GM19397 (cell line): Measurements from ENCODE around the gene SHFL.
A peak's percentile ranks its signal among the peaks of the same experiment; 100 is the strongest.

Experiments used
- ATAC-seq: cut with Tn5 transposase; IDR thresholded peaks from one replicate; pipeline ENCODE4 v1.9.1; 2021; ENCODE audit warnings: mild to moderate bottlenecking, moderate library complexity; ENCODE audit not compliant: unreplicated experiment

Gene SHFL

DNA sequence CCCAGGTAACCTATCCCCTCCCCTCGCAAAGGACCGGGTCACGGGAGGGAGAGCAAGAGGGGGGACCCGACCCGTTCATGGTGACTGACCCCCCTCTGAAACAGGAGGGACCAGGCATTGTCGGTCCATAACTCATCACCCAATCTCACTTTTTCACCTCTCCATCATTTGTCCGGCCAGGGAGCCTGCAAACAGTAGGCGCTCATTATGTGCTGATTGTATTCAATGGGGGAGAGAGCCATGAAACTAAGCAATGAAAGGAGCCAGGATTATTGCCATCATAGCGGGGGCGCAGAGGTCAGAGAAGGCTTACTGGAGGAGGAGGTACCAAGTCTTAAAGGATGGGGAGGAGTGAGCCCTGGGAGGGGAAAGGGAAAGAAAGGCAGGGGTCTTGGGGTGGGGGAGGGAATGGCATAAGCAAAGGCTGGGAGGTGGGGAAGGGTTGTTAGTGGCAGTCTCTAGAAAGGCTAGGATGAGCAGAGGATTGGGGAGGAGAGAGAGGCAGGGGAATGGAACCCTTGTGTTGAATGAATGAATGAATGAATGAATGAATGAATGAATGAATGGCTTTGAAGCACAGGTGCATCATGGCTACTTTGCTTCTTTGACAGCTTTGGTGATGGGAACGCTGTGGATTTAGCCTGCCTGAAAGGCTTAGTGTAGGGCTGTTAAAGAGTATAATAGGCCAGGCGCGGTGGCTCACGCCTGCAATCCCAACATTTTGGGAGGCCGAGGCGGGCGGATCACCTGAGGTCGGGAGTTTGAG lies 1.4 kb downstream of the SHFL start:
- no peak for ATAC-seq

DNA sequence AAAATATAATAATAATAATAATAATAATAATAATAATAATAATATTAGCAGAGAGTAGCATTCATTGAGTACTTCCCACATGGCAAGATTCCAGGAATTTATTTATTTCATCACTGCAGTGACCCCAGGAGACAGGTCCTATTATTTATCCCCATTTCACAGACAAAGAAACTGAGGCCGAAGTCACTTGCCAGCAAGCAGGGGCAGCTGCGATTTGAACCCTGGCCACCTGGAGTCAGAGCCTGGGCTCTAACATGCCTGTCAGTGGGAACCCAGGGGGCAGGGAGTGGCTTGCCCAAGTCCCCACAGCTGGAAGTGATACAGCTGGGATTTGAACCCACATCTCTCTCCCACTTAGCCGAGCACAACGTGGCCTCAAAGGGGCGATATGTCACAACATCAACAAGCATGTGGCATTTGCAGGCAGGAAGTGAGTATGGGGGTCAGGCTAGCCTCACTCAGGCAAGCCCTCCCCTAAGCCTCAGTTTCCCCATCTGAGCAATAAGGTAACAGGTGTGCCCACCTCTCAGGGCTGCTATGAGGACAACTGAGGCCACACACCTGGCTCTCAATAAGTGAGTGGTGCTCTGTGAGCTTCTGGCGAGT lies 2.9 kb downstream of the SHFL start:
- ATAC-seq = no peak

DNA sequence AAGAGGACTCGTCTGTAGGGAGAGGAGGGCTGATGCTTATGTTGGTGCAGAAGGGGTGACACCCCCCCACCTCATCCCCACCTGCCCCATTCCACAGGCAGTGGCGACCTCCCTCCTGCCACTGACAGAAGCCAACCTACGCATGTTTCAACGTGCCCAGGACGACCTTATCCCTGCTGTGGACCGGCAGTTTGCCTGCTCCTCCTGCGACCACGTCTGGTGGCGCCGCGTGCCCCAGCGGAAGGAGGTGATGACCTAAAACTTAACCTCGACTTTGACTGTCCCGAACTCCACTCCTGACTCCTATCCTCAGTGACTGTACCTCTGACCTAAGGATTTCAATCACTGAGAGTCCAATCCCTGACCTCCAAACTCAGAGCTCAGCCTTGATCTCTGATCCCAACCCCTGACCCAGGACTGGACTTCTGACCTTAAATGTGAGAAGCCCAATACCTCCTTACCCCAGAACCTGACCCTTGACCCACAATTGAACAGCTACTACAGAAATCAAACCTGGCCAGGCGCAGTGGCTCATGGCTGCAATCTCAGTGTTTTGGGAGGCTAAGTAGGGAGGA lies 3.8 kb downstream of the SHFL start:
- ATAC-seq = no peak

DNA sequence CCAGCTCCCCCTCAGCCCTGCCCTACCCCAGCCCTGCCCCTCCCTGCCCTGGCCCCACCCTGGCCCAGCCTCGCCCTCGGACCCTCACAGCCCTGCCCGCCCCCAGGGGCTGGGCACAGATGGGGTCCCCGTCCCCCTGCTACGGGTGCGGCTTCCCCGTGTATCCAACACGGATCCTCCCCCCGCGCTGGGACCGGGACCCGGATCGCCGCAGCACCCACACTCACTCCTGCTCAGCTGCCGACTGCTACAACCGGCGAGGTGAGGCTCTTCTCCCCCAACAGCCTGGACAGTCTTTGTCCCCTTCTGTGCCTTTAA lies 5.2 kb downstream of the SHFL start:
- no peak for ATAC-seq

DNA sequence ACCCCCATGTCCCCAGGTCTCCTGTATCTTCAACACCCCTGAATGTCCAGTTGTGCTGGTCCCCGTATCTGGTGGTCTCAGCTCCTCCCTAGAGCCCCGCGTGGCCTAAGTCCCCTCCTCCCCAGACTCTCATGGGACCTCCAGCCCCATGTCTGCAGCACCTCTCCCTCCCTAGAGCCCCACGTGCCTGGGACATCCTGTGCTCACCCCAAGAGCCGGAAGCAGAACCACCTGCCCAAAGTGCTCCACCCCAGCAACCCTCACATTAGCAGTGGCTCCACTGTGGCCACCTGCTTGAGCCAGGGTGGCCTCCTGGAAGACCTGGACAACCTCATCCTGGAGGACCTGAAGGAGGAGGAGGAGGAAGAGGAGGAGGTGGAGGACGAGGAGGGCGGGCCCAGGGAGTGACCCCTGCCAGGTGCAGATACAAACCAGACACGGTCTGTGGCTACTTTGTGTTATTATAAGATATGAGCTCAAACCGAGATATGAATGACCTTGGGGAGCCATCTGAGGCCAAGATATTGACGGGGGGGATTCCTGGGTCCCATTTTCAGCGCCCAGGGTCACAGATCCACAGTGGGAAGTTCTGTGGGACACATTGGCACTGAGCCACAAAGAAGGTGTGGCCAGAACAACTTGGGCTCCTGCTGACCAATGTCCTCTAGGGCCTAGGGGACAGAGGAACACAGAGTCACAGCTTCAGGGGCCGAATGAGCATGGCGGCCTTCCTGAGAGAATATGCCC lies 6.0 kb downstream of the SHFL start:
- no peak for ATAC-seq

DNA sequence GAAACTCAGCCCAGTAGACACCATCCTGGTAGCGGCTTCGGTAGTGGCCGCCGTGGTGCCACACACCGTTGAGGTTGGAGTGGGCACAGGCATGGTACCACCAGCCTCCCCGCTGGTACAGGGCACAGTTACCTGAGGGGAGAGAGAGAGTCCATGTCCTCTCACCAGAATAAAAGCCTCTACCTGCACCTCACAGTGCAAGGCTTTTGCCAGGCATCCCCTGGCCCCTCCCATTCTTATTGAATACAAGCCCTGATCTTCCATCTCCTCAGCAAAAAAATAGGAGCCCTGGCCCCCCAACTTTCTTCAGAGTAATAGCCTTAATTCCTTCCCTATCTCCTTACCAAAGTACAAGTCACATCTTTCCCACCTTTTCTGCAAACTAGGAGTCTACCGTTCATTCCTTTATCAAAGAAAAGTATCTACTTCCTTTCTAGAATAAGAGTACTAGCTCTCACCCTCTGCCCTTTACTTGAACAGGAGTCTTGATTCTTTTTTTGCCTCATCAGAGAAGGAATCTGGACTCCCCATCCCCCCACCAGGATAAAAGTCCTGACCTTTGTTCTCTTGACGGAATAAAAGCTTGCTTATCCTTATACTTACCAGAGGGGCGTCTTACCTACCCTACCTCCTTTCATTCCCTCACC lies 6.7 kb downstream of the SHFL start:
- no peak for ATAC-seq

DNA sequence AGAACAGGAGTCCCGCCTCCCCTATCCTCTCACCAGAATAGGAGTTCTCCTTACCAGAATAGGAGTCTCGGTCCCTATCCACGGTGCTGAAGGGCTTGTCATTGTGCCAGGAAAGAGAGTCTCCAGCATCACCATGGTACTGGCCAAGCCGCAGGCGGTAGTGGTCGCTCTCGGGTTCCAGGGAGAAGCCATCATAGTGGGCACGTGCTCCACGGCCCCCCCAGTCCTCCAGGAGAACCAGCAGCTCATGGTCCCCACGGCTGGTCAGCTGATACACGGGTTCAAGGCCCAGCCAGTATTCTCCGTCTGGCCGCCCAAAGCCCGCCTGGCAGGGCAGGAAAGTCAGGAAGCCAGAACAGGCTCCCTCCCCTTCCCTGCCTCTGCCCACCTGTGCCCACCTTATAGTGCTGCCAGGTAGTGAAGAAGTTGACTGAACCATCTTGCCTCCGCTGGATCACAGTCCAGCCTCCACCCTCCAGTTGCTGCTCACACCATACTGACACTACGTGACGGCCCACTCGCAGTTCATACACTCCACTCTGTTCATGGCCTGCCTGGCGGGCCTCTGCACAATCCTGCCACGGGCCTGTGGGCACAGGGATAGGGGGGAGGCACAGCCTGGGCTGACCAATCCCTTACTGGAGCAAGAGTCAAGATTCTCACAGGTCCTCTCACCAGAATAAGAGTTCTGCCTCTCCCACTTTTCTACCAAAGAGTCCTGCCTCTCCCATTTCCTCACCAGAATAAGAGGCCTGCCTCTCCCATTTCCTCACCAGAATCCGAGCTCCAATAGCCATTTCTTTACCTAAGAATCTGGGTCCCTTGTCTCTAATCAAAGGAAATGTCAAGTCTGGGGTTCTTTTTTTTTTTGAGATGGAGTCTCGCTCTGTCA lies 7.4 kb downstream of the SHFL start:
- ATAC-seq = no peak

DNA sequence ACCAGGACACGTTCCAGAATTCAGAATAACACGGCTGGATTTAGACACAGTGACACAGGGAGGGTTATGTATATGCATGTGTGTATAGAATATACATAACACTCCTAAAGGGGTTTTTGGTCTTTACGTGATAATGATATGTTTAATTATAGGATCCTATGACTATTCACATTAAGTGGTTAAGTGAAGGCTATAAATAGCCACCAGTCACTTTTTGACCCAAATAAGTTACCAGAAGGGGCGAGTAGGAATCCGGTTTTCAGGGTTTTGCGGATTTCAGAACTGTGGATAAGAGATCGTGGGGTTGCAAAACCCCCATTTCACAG lies 9.5 kb downstream of the SHFL start:
- no peak for ATAC-seq

DNA sequence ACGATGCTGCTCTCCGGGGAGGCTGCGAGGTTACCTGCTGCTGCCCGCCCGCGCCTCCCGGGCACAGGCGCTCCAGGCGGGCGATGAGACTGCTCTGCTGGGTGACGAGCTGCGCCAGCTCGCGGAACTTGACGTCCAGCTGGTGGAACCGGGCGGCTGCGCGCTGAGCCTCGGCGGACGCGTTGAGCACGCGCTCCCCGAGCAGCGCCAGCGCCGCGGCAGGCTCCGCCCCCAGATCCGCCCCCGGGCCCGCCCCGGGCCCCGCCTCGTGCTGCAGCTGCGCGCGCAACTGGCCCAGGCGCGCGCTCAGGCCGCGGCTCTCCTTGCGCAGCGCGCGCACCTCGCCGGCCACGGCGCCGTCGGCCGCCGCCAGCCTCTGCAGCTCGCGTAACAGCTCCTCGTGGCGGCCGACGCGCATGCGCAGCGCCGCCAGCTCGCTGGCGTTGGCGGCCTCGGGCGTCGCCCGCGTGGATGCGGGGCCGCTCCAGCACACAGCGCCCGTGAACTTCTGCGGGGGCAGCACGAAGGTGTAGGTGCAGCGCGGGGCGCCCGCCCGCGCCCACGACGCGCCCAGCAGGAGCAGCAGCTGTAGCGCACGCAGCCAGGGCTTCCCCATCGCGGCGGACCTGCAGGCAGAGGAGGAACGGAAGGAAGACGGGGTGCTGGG lies 10.0 kb downstream of the SHFL start:
- peak; percentile 81 for ATAC-seq

DNA sequence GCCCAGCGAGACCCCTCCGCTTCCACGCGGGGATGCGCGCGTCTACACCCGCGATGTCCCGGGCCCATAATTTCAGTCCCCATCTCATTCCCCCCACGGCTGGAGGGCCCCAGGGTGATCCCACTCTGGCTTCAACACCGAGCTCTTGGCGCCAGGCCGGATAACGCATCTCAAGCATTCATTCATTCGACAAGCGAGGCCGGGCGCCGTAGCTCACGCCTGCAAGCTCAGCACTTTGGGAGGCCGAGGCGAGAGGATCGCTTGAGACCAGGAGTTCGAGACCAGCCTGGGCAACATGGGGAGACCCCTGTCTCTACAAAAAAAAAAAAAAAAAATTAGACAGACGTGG lies 10.5 kb downstream of the SHFL start:
- ATAC-seq = no peak

DNA sequence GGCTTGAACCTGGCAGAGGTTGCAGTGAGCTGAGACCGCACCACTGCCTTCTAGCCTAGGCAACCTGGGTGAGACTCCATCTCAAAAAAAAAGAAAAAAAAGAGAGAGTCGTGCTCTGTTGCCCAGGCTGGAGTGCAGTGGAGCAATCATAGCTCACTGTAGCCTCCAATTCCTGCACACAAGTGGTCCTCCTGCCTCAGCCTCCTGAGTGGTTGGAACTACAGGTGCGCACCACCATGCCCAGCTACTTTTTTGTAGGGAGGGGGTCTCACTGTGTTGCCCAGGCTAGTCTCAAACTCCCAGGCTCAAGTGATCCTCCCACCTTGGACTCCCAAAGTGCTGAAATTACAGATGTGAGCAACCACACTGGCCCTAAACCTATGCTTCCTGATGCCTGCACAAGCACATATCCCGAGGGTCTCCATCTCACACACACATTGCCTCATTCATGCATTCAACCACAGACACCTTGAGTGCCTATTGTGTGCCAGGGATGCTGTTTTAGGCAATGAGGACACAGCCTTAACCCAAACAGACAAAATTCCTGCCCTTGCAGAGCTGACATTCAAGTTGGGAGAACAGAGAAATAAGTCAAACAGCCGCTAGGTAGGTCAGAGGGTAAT lies 14.2 kb downstream of the SHFL start:
- no peak for ATAC-seq

DNA sequence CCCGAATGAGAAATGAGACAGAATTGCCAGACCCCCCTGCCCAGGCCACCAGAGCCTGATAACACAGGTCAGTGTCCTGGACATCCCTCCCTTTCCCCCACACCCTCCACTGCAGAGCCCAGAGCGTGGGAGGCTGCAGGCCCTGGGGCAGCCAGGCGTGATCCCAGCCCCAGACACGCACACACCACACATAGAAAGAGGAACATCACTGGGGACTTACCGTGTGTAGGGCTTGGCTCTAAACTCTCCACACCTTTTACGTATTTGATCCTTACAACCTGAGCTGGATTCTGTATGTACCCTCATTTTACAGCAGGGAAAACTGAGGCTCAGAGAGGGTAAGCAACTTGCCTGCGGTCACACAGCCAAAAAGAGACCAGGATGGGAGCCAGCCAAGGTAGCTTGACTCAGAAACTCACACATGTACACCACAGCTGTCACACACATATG lies 16.7 kb downstream of the SHFL start:
- no peak for ATAC-seq

DNA sequence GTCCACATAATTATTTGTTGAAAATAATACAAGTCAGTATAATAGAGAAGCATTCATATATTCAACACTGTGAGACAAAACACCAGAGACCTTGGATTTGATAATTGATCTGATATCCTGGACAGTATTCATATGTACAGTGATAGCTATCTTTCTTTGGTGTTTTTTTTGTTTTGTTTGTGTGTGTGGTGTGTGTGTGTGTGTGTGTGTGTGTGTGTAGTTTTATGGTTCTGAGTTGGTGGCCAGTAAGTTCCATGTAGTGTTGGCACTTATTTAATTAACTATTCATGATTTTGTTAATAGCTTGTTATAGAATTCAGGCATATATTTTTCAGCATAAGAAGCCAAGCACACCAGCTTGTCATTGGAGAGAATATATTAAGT lies 18.0 kb downstream of the SHFL start:
- ATAC-seq = no peak

DNA sequence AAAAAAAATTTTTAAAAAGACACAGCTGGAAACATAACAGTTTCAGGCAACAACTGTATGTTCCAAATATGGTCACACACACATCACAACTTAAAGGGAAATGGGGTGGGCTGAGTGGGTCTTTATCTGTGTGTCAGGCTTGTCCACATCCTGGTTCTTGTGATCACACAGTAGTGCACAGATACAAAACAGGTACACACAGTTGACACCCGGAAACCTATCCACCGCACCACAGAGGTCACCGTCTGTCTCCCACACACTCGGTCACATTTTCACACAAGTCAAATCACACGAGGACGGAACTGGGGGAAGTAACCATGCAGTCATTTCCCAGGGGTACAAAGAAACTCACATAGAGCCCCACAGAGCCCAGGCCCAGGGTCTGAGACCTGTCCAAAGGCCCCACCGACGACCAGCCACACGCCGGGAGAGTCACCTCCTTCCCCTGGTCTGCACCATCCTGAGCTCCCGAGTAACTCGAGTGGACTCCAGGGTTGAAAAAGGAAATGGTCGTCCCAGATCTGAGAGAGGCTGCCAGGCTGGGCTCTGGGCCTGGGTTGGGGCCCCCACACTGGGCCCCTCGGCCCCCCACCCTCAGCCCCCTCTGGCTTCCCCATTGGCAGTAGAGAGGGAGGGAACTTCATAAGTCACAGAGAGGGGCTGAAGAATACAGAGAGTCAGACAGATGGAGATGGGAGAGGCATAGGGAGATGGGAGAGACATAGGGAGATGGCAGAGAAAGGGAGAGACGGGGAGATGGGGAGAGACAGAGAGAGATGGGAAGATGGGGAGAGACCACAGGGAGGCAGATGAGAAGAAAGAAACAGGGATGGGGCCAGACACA lies 18.8 kb downstream of the SHFL start:
- ATAC-seq = peak; percentile 37

DNA sequence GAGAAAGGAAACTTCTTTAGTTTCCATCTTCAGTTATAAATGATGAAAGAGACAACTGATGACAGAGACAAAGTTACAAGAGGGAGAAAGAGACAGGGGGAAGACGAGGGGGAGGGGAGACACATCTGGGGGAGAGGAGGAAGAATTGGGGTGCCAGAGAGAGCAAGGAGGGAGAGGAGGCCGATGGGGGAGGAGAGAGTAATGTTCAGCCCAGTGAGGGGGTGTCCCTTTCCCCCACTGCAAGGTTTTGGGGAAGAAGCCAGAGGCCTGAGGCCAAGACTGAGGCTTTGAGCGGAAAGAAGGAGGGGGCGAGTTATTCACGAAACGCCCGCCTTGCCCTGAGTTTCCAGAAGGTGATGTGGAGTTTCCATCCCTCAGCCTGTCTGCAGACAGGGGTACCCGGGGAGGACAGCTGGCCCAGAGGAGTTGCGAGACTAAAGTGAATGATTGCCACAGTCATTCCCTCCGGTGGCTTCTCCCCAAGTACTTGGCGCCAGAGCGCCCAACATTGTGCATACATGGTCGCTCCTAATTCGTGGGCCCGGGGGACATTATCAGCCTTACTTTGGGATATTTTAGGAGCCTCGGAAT lies 19.5 kb downstream of the SHFL start:
- ATAC-seq = peak; percentile 9

DNA sequence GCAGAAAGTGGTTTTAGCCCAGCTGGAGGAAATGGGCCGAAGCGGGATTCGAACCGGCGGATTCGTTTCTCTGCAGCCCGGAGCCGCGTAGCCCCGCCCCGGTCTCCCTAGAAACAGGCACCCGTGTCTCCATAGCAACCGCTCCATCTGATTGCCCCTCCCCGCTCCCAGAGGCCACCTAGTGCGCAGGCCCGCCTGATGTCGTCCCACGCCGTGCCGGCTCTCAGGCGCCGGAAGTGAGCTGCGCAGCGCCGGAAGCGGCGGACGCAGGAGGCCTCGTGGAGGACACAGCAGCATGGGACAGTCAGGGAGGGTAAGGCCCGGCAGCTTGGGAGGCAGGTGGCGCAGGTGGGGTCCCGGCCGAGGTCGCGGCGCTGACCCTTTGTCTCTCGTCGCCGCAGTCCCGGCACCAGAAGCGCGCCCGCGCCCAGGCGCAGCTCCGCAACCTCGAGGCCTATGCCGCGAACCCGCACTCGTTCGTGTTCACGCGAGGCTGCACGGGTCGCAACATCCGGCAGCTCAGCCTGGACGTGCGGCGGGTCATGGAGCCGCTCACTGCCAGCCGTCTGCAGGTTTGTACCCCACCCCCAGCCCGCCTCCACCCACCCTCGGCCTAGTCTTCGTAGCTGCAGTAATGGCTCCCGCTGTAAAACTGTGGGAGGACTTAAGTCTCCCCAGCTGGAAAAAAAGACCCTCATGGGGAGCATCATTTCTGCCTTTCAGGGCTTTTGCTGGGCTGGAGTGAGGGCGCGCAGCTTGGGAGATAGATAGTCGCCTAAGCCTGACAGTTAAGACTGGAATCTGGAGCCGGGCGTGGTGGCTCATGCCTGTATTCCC lies 20.2 kb downstream of the SHFL start, which contains the start of gene PPAN:
PPAN (plus strand) TSS at position 263 of the 837 bp plus-strand sequence; CDS start at position 296, 33 bp downstream.
- peak; percentile 63 for ATAC-seq

DNA sequence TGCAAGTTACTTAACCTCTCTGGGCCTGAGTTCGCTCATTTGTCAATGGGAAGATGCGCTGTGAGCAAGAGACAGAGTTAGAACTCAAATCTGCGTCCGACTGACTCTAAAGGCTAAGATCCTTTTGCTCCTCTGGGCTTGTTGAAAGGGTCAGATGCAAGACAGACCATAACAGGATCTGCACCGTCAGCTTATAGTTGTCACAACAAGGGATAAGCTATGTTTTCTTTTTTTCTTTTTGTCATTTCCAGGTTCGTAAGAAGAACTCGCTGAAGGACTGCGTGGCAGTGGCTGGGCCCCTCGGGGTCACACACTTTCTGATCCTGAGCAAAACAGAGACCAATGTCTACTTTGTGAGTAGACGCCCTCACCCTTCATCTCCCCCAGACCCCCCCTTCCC lies 21.1 kb downstream of the SHFL start:
- ATAC-seq = no peak
